ENCODE data around the gene PCBP3.
"Not testable (repeated sequence)": the region's sequence is repeated elsewhere in the genome, so short reads cannot be mapped to it uniquely, and the experiment has no call there.

The PCBP3 gene

DNA sequence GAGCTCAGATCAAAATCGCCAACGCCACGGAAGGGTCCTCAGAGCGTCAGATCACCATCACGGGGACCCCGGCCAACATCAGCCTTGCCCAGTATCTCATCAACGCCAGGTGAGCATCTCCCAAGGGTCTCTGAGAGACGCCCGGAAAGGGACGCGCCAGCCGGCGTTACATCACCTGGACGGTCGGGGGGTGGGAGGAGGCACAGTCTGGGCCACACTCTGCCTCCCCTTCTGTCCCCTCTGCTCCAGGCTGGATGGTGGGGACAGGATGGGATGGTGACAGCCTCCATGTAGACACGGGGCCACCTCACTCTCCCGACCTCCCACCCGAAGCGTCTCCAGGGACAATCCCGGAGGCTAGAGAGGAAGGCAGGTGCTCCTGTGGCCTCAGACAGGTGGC, 296.6 kb downstream of the PCBP3 start:
- no peak for DNase-seq (ENCODE audit: low read depth in 1 of 2, low spot score in 1 of 2)

DNA sequence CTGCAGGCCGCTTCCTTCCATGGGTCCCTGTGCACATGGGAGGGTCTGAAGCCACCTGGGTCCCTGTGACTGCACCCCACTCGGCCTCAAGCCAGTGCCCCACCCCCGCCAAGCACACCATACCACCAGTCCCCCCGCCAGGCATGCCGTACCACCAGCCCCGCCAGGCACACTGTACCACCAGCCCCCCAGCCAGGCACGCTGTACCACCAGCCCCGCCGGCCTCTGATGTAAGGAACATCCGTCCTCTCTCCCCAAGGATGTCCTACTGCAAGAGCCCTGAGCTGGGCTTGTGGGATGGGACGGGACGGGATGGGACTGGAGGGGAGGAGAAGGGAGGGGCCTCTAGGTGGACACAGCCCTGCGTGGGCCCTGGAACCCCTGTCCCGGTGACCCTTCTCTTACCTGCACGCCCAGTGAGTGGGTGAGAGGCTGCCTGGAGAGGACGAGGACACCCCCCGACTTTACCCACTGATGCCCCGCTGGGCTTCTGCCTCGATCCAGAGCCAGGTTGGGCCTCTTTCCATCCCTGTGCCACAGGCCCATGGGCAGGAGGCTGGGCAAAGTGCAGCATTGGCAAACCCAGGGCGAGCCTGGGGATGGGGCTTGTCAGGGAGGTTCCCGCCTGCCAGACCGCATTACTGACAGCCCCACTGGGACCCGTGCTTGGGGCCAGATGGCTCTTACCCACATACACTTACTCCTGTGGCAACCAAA, 297.3 kb downstream of the PCBP3 start:
- DNase-seq (ENCODE audit: low read depth in 1 of 2, low spot score in 1 of 2): no peak

DNA sequence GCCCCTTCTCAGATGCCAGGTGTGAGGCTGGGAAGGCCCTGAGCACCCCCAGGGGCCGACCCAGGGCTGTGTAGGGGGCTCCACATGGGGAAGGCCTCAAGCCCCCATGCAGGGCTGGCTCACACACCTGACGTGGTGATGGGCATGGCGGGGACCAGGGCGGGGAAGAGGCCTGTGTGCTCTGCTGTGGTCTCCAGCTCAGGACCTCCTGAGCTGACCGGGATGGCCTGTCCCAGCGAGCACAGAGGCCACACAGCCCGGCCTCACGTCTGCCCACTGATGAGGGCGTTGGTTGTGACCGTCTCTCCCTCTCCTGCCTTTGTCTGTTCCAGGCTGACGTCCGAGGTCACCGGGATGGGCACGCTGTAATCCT, 297.8 kb downstream of the PCBP3 start:
- DNase-seq (ENCODE audit: low read depth in 1 of 2, low spot score in 1 of 2): no peak

DNA sequence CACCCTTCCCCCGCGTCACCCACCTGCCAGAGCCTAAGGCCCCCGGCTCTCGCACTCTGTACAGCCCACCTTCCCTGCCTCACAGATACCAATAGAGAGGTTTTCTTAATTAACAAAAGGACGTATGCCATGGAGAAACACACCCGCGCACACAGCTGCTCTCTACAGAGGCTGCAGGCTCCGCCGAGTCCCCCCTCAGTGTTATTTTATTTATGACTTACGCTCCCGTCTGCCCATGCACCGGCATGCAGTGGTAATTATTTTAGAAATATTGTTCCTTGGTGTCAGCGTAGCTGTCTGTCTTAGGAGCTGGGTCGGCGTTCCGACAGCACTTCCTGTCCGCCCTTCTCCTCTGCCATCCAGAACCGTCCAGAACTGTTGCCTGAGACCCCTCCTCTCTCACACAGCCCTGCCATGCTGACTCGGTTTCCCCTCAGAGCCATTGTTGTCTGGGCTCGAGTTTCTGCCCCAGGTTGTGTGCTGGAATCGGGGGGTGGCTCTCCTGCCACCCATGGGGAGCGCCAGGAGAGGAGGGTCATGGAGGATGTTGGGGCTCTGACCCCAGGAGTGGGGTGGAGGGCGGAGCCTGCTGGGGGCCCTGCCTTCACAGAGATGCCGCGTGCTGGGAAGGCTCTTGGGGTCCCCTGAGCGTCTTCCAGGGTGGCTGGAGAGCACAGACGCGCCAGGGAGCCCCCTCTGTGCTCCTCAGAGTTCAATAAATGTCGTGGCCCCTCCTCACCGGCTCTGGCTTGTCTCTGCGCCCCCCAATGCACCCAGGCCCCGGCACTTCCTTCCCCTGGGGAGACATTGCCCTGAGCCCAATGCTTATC, 298.4 kb downstream of the PCBP3 start:
- no peak for DNase-seq (ENCODE audit: low read depth in 1 of 2, low spot score in 1 of 2)

DNA sequence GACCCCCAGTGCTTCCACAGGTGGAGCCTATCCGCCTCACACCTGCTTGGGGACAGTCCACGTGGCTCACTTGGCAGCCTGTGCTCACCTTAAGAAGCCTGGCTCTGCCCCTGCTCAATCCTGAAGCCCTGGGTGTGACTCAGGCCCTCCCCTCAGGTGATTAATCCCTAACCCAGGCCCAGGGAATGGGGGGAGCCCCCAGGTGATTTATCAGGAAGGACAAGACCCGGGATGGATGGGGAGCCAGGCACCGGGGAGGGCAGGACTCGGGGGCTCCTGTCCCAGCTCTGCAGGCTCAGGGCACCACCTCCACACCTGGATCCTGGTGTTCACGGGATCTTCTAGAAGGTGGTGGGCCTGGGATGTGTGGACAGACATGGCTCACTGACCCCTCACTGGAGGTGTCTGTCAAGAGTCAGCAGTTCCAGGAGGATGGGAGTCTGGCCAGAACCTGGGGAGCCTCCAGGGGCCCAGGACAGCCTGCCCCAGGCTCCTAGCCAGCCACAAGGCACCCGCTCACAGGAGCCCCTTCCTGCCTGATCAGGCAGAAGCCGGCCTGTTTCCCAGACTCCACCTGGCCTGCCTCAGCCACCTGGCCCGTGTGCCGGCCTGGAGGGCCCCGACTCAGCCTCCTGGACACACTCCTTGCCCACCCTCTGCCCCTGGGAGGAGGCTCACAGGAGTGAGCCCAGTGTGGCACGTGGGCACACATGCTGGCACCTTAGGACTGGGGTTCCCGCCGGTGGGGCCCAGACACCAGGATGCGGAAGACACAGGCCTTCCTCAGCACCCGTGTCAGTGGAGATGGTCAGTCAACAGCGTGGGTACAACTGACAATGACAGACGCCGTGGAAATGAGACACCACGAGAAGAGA, 299.5 kb downstream of the PCBP3 start:
- no peak for DNase-seq (ENCODE audit: low read depth in 1 of 2, low spot score in 1 of 2)

DNA sequence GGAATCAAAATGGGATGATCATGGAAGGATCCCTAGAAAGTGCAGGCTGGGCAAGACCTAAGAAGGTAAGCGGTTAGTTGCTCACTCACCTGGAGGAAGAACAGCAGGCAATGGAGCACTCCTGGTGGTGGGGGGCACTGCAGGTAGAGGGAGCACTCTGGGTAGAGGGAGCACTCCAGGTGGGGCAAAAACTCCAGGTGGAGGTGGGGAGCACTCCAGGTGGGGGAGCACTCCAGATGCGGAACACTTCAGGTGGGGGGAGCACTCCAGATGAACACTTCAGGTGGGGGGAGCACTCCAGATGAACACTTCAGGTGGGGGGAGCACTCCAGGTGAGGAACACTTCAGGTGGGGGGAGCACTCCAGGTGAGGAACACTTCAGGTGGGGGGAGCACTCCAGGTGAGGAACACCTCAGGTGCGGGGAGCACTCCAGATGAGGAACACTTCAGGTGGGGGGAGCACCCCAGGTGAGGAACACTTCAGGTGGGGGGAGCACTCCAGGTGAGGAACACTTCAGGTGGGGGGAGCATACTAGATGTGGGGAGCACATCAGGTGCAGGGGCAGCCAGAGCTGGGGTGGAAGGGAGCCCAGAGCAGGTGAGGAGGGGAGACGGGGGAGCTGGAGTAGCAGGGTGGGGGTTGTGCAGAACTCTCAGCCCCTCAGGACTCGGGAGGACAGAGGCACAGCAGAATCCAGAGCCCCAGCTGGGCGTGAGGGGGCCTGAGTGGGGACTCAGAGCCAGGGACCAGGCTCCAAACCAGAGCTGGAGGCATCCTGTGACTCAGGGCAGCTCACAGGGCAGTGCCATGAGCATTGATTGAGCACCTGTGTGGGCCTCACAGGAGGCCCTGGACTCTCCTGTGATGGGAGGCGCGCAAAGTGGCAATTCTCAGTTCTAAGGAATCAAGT, 300.4 kb downstream of the PCBP3 start:
- no peak for DNase-seq (ENCODE audit: low read depth in 1 of 2, low spot score in 1 of 2)

DNA sequence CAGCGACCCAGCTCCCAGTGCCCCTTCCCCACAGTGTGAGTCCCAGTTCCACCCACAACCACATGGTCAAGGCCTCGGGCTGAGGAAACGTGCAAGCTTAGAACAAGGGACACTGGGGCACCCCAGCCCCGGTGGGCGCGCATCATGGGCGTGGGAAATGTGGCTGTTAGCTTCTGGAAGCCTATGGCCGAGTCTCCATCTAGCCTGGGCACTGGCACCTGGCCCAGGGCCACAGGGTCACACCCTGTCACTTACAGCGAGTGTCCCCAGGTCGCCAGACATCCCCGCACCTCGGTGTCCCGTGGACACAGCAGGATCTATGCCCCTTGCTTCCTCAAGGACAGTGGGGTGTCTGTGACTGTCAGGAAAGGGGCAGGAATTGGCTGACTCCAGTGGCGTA, 301.1 kb downstream of the PCBP3 start:
- no peak for DNase-seq (ENCODE audit: low read depth in 1 of 2, low spot score in 1 of 2)

DNA sequence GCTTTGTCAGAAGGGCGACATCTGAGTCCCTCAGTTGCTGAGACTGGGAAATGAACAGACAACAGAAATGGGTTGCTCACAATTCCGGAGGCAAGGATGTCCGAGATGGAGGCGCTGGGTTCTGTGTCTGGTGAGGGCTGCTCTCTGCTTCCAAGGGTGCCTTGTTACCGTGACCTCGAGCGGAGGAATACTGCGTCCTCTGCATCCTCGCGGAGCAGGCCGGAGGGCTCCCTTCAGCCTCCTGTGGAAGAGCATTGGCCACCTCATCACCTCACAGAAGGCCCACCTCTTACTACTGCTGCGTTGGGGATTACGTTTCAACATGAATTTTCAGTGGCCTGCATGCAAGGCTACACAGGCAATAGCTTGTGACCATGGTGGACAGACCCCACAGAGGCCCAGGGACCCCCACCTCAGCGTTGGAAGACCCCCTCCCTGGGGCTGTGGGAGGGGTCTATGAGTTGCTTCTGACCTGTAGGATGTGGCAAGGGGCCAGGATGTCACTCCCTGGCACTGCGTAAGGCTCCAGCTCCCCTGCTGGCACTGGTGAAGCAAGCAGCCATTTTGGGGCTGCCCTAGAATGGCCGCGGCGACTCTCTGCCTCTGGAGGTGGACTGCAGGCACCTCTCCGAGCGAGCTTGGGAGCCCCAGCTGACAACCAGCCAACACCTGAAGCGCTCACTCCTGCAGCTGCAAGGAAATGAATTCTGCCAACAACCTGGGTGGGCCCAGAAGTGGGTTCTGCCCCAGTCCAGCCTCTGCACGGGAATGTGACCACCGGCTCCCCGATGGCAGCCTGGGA, 301.7 kb downstream of the PCBP3 start:
- DNase-seq (ENCODE audit: low read depth in 1 of 2, low spot score in 1 of 2): no peak

DNA sequence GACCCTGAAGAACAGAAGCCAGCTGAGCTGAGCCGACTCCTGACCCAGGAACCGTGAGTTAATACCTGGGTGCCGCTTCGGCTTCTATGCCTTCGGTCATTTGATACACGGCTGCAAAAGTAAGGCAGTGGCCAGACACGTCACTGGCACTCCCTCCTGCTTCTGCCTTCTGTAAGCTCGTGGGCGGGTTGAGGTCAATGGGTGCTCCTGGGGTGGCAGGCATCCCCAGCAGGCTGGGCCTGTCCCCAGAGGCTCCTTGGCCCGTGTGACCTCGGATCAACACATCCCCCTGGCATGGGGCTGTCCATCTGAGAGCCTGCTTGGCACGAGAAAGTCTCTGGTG, 302.3 kb downstream of the PCBP3 start:
- no peak for DNase-seq (ENCODE audit: low read depth in 1 of 2, low spot score in 1 of 2)

DNA sequence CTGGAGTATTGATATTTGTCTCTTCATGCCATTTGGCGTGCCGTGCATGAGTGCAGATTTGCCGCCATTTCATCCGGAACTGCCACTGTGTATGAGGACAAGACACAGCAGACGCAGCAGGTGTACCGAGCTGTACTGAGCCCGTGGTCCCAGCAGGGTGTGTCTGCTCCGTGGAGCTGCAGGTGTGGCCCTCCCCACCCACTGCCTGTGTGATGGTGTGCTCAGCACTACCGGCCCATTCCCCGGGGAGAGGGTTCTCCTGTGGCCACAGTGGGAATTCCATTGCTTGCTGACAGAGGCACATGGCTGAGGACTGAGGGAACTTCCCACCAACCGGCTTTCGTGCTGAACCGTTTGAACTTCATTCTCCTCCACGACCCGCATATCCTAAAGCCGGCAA, 303.8 kb downstream of the PCBP3 start:
- DNase-seq (ENCODE audit: low read depth in 1 of 2, low spot score in 1 of 2): no peak

DNA sequence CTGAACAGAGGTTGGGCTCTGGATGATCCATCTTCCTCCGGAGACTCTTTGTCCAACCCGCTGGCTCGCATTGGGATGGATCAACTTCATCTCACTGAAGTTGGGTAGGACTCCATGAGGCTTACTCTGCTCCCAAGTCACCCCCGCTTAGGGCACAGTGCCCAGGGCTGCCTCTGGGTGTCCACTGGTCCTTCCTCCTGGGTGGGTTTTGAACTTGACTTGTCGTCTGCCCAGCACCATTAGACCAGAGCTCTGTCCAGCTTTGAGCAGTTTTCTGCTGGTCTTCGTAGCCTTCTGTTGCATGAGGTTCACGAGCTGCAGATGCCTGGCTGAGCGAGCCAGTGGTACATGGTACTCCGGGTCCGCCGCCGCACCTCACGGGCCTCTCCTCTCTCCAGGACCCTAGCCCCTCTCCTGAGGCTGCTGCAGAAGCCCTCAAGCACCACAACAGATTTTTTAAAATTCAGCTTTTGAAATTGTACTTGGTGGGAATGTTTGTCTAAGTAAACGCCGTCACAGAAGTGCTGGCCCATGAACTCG, 304.3 kb downstream of the PCBP3 start:
- DNase-seq (ENCODE audit: low read depth in 1 of 2, low spot score in 1 of 2): no peak

DNA sequence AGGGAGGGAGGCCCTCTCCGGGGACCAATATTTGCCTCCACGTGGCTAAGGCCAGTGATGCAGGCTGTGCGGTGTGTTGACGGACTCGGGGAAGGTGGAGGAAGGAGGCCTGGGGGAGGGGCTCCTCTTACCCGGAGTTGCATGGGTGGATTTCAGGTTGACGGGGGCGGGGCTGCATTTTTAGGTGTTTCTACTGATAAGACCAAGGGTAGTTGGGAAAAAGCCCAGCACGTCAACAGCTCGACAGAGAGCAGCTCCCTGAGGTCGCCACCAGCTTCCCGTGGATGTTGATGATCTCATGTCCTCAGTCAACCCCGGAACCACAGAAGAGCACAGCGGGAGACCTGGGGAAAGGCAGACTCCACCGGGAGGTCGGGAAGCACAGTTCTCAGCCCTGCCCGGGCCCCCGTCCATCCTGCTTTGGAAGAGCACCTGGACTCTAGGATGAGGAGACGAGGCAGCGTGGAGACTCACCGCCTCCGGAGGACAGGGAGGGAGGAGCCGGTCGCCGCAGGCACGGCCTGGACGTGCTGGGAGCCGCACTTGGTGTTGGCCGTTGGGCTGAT, 305.1 kb downstream of the PCBP3 start:
- DNase-seq (ENCODE audit: low read depth in 1 of 2, low spot score in 1 of 2): no peak

DNA sequence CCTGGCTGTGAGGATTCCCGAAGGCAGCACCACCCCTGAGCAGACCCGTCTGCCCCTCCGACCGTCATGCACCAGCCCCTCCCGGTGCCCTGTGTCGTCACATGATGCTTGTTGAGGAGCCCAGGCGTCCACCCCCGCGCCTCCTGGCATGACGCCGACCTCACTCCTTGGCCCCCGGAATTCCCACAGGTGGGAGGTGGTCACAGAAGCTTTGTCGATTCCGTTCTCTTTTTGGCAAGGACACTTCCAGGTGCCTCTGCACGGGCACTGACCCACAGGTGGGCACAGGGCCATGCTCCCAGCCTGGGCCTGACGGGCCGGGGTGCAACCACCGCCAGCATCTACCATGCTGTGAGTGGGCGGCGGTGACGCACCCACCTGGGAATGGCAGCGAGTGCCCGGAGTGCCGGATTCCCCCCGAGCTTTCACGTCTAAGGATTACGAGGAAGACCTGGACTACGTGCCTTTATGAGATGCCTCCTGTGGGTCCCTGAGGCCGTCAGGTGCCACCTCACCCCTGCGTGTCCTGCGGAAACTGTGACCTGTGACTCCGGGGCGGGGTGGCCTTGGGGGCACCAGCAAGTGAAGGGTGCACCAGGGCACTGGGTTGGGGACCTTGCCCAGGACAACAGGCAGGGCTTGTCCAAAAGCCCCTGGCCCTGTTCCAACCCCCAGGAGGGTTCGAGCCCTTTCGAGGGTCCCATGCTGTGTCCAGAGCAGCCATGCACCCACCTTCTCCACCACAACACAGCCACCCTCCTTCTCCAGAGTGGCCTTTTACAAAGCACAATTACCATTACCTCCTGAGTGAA, 306.6 kb downstream of the PCBP3 start:
- no peak for DNase-seq (ENCODE audit: low read depth in 1 of 2, low spot score in 1 of 2)

DNA sequence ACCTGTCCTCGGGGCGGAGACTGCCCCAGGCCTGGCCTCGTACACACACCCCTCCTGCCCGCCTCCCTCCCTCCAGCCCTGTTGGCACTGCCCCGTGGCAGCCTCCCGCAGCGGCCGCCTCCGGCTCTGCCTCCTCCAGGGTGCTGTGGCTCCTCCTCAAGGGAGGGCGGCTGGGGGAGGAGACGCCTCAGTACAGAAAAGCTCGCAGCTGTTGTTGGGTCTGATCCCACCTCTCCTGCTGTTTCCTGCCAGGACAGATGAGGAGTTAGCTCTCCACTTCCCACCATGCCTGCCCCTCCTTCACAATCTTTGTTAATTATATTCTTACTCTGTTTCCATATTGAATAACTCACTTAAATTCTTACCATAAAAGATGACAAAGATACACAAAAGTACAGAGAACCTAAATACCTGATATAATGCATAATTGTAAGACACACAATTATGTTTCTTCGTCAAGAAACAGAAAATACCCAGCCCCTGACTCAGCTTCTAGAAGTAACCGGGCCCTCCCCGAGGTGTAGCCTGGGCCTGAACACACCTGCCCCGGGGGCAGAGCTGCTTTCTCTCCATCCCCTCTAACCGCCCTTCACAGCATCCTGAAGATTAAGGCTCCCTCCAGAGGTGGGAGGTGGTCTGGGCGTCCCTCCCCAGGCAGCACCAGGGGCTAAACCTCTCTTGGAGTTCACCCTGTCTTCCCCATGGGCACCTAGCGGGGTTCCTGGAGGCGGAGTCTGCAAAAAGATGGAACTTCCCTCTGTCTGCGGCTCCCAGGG, 307.4 kb downstream of the PCBP3 start:
- no peak for DNase-seq (ENCODE audit: low read depth in 1 of 2, low spot score in 1 of 2)

DNA sequence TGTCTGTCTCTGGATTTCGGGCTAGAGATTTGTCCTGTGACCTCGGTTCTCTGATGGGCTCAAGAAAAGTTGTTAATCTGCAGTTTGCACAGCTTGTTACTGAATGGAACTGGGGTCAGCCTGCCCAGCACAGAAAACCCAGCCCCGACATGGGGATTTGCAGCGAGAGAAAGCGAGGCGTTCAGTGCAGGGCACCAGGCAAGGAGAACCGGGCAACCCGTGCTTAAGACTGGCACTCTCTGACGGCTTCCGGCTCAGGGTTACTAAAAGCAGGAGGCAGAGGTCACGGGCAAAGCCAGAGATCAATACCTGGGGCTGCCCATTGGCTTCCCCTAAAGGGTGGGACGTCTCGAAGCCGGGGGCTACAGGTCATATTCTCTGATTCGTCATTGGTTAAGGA, 308.2 kb downstream of the PCBP3 start:
- DNase-seq (ENCODE audit: low read depth in 1 of 2, low spot score in 1 of 2): no peak

DNA sequence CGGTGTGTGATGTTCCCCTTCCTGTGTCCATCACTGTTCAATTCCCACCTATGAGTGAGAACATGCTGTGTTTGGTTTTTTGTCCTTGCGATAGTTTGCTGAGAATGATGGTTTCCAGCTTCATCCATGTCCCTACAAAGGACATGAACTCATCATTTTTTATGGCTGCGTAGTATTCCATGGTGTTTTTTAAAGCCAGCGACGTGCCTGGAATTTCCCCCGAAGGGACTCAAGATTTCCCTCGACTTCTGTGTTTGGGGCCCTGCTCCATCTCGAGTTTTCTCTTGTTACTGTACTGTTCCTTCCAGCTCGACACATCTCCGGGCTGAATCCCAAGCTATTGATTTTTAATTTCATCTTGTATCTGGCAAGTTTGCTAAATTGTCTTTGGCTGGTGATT, 309.0 kb downstream of the PCBP3 start:
- DNase-seq (ENCODE audit: low read depth in 1 of 2, low spot score in 1 of 2): not testable (repeated sequence)

DNA sequence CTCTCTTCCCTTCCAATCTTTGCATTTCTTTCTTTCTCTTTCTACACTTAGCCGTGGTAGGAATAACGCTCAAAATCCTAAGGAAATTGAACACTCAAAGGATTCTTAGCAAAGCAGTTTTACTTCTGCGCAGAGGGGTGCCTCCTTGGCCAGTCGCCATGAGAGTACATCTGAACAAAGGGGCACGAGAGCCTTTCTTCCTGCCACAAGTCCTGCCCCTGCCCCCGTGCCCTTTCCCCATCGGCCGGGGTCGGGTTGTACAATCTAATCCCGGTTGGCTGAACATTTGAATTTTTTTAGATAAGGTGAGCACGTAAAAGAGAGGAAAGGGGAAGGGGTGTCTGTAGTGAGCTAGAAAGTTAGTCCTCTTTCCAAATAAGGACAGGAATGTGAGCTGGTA, 309.4 kb downstream of the PCBP3 start:
- no peak for DNase-seq (ENCODE audit: low read depth in 1 of 2, low spot score in 1 of 2)

DNA sequence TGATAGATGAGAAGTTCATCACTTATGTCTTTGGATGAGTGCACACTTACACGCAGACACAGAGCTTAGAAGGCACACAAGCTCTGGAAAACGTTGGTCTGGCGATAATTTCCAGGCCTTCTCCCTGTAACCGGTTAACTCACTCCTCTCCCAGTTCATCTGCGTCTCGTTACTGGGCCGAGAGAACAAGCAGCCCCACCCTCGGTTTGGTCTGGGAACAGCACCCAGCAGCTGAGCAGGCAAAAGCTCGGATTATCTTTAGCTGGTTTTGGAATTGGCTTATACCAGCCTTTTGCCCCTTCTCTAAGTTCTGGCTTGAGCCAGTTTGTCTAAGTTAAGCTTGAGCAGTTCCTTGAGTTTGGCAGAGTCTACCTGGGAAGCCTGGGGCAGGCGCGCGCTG, 310.7 kb downstream of the PCBP3 start:
- no peak for DNase-seq (ENCODE audit: low read depth in 1 of 2, low spot score in 1 of 2)
